Vagina (tissue), 2 donors: ENCODE measurements around the gene TMEM108. TPM values are rescaled to one million over a fixed set of nuclear protein-coding genes. Genes with fewer than 3 reads are reported as not detected.

Source experiments
- DNase-seq, 2 donors: peaks; one replicate each; pipeline ENCODE4 v3.0.0-alpha.2; 2017; ENCODE audit errors: extremely low spot score in 2 of 2
- H3K27ac ChIP-seq: fragments of 200-600 bp; sonication (generic); one replicate; pipeline ENCODE4 v1.5.1; 2019
- H3K27me3 ChIP-seq: fragments of 200-600 bp; sonication (generic); one replicate; pipeline ENCODE4 v1.5.1; 2019
- H3K36me3 ChIP-seq, 2 donors: fragments of 200-600 bp; sonication (generic); one replicate each; pipeline ENCODE4 v1.5.1; 2017 to 2019
- H3K4me1 ChIP-seq: fragments of 200-600 bp; sonication (generic); one replicate; pipeline ENCODE4 v1.5.1; 2019
- H3K4me3 ChIP-seq, 2 donors: fragments of 200-600 bp; sonication (generic); 1 replicate in 1 of 2; 2 replicates in 1 of 2; pipeline ENCODE4 v1.5.1; 2016 to 2019
- H3K9me3 ChIP-seq: fragments of 200-600 bp; sonication (generic); one replicate; pipeline ENCODE4 v1.5.1; 2019
- CTCF ChIP-seq, 3 experiments: fragments of 450-650 bp in 2 of 3; fragments of 200-600 bp in 1 of 3; sonication (generic) in 1 of 3; IDR thresholded peaks; one replicate each; pipeline ENCODE4 v1.5.1; 2017 to 2019; ENCODE audit warnings: antibody characterized with exemption in 3 of 3, mild to moderate bottlenecking in 2 of 3, moderate library complexity in 2 of 3
- POLR2A ChIP-seq, 2 donors: fragments of 450-650 bp; IDR thresholded peaks; one replicate each; pipeline ENCODE4 v1.6.1; 2017; ENCODE audit warnings: antibody characterized with exemption in 2 of 2, mild to moderate bottlenecking in 2 of 2, moderate library complexity in 2 of 2
- POLR2AphosphoS5 ChIP-seq, 2 donors: sonication (generic); formaldehyde crosslinking; IDR thresholded peaks; one replicate each; pipeline ENCODE4 v1.9.0; 2017; ENCODE audit warnings: antibody characterized with exemption in 2 of 2, mild to moderate bottlenecking in 2 of 2, low read depth in 1 of 2; ENCODE audit not compliant: insufficient read depth in 1 of 2
- intact Hi-C: fragments of 100-400 bp; cut with DNase I; formaldehyde crosslinking; loops from one replicate; pipeline ENCODE4 v1.15.1; 2023
- total RNA-seq: library from RNA; depleted of rRNA; stranded (reverse); fragments of >200 nt; gene quantifications from one replicate; pipeline ENCODE4 v1.2.3, GENCODE V29; 2016

The TMEM108 gene
- total RNA-seq, 1 donor from 2014 or later = 3.2 TPM

GRCh38 chr3:133023362-133023761 is 14.8 kb upstream of the TMEM108 start:
- Histone ChIP-seq H3K27me3 (no peaks in the 10 kb centered on the region), H3K9me3 (no peaks in the 10 kb centered on the region), H3K4me1 (no peaks in the 10 kb centered on the region), H3K36me3 (no peaks in the 10 kb centered on the region), H3K27ac (no peak overlapping the region), H3K4me3 (no peak overlapping the region)
- no peak for DNase-seq
- intact Hi-C loops = no loop called here
- TF ChIP-seq CTCF (IDR thresholded peaks at IDR 0.05) (no peak), POLR2A (IDR thresholded peaks at IDR 0.05) (no peak), POLR2AphosphoS5 (IDR thresholded peaks at IDR 0.05; ENCODE audit: insufficient read depth in 1 of 2, low read depth in 1 of 2) (no peak)

- H3K27me3 ChIP-seq = no peaks in the 10 kb centered on the region
- no peaks in the 10 kb centered on the region for H3K36me3 ChIP-seq
- no peaks in the 10 kb centered on the region for H3K9me3 ChIP-seq
- H3K4me3 ChIP-seq = no peak overlapping the region
- DNase-seq = no peak
- TF ChIP-seq POLR2AphosphoS5 (IDR thresholded peaks at IDR 0.05; ENCODE audit: insufficient read depth in 1 of 2, low read depth in 1 of 2) (no peak), CTCF (IDR thresholded peaks at IDR 0.05) (no peak), POLR2A (IDR thresholded peaks at IDR 0.05) (no peak)
- H3K27ac ChIP-seq = no peak overlapping the region
- intact Hi-C loops = no loop called here
- H3K4me1 ChIP-seq = no peaks in the 10 kb centered on the region
Observed at GRCh38 chr3:133025546-133025945, 12.6 kb upstream of the TMEM108 start.

GRCh38 chr3:133032301-133032700 is 5.9 kb upstream of the TMEM108 start:
- Histone ChIP-seq H3K9me3 (no peaks in the 10 kb centered on the region), H3K36me3 (no peaks in the 10 kb centered on the region), H3K4me3 (no peak overlapping the region), H3K27me3 (no peaks in the 10 kb centered on the region), H3K27ac (no peak overlapping the region), H3K4me1 (no peaks in the 10 kb centered on the region)
- intact Hi-C loops = no loop called here
- no peak for DNase-seq
- TF ChIP-seq POLR2AphosphoS5 (IDR thresholded peaks at IDR 0.05; ENCODE audit: insufficient read depth in 1 of 2, low read depth in 1 of 2) = no peak
- no peak for TF ChIP-seq POLR2A (IDR thresholded peaks at IDR 0.05)
- TF ChIP-seq CTCF (IDR thresholded peaks at IDR 0.05) = no peak

GRCh38 chr3:133037436-133037835 is 755 bp upstream of the TMEM108 start:
- no peak for DNase-seq
- H3K4me3 ChIP-seq = peak overlapping the region; percentile 55 to 69
- H3K4me1 ChIP-seq = peaks cover 28% of the 10 kb centered on the region
- intact Hi-C loops = no loop called here
- no peaks in the 10 kb centered on the region for H3K27me3 ChIP-seq
- H3K36me3 ChIP-seq = no peaks in the 10 kb centered on the region
- TF ChIP-seq POLR2A (IDR thresholded peaks at IDR 0.05) = no peak
- TF ChIP-seq POLR2AphosphoS5 (IDR thresholded peaks at IDR 0.05; ENCODE audit: insufficient read depth in 1 of 2, low read depth in 1 of 2) = no peak
- no peak for TF ChIP-seq CTCF (IDR thresholded peaks at IDR 0.05)
- no peak overlapping the region for H3K27ac ChIP-seq
- H3K9me3 ChIP-seq = no peaks in the 10 kb centered on the region

GRCh38 chr3:133038731-133039375 is 662 bp downstream of the TMEM108 start:
- H3K36me3 ChIP-seq = no peaks in the 10 kb centered on the region
- H3K4me1 ChIP-seq = peaks cover 28% of the 10 kb centered on the region
- no peak for DNase-seq
- H3K27ac ChIP-seq = no peak overlapping the region
- intact Hi-C loops = no loop called here
- no peak for TF ChIP-seq POLR2AphosphoS5 (IDR thresholded peaks at IDR 0.05; ENCODE audit: insufficient read depth in 1 of 2, low read depth in 1 of 2)
- TF ChIP-seq POLR2A (IDR thresholded peaks at IDR 0.05) = no peak
- no peak for TF ChIP-seq CTCF (IDR thresholded peaks at IDR 0.05)
- peak overlapping the region; percentile 55 to 69 for H3K4me3 ChIP-seq
- no peaks in the 10 kb centered on the region for H3K9me3 ChIP-seq
- no peaks in the 10 kb centered on the region for H3K27me3 ChIP-seq
